Endothelial cell of hepatic sinusoid (primary cell): ENCODE measurements around the gene KIRREL3.

Experiments used
- in situ Hi-C: cut with HindIII; loops from 2 replicates; pipeline ENCODE4 v1.10.0; 2017; ENCODE audit warnings: low sequenced_read_pairs

Gene KIRREL3

DNA sequence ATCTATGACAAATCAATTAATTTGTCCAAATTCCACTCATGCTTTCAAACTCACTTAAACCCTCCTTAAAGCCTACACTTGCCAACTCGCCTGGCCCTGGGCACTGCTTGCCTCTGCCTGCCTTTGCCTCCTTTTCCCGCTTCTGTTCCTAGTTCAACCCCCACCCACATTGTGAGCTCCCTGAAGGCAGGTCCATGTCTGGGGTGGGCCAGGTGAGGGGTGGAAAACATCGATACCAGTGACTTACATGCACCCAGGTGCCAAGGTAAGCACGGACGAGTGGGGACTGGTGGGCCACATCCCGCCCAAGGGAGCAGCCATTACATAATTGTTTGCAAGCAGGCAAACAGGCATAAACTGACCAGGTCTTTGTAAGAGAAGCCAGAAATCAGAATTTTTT, 498.9 kb downstream of the KIRREL3 start:
- in situ Hi-C loops, result no loop called here

- in situ Hi-C loops, result no loop called here
Observed at GRCh38 chr11:126500981-126501380, 499.6 kb downstream of the KIRREL3 start.

GRCh38 chr11:126499131-126499752, 501.3 kb downstream of the KIRREL3 start:
- in situ Hi-C loops, result no loop called here

GRCh38 chr11:126498281-126498680, 502.3 kb downstream of the KIRREL3 start:
- in situ Hi-C loops, result no loop called here

DNA sequence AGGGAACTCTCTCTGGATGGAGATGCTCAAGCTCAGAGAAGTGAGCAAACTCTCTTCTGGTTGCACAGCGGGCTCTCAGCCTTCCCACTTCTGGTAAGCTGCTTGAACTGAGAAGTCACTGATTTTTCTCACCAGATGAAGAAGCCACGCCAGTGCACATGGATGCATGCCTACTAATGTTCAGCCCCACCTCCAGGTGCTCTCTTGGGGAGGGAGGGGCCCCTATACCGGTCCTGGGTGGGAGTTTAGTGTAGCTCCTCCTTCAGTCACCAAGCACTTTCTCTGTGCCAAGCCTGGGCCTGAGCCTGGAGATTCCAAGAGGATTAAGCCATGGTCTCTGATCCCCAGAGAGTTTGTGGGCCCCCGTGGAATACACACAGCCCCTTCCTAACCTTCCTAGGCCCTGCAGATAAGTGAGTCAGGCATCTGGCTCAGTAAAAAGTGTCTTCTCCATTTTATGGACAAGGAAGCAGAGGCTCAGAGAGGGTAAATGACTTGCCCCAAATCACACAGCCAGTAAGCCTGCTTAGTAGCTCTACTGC, 502.9 kb downstream of the KIRREL3 start:
- in situ Hi-C loops, result no loop called here

GRCh38 chr11:126496576-126497337, 503.8 kb downstream of the KIRREL3 start:
- in situ Hi-C loops, result no loop called here

- in situ Hi-C loops, result no loop called here
Observed at GRCh38 chr11:126495281-126496220, 505.0 kb downstream of the KIRREL3 start.

DNA sequence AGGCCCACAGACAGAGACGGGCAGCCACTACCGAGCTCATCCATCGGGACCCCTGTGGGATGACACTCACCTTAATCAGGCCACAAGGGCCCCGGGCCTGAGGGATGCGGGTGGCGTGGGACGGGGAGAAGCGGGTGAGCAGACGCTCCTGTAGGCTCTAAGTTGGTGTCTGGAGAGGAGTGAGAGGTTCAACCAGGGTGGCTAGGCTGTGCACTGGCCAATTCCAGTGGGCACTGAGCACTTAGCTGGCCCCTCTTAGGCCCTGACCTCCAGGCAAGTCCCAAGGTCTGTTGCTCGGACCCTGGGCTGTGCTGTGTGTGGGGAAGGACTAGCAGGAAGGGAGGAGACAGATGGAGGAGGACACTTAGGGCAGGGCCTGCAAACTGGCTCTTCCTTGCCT, 505.7 kb downstream of the KIRREL3 start:
- in situ Hi-C loops, result no loop called here

- in situ Hi-C loops, result no loop called here
Observed at GRCh38 chr11:126492331-126493082, 508.1 kb downstream of the KIRREL3 start.

- in situ Hi-C loops, result no loop called here
Observed at GRCh38 chr11:126491092-126491491, 509.5 kb downstream of the KIRREL3 start.

GRCh38 chr11:126489836-126490660, 510.5 kb downstream of the KIRREL3 start:
- in situ Hi-C loops, result no loop called here

- in situ Hi-C loops, result no loop called here
Observed at GRCh38 chr11:126488591-126489370, 511.8 kb downstream of the KIRREL3 start.

GRCh38 chr11:126487711-126488110, 512.9 kb downstream of the KIRREL3 start:
- in situ Hi-C loops, result no loop called here

- in situ Hi-C loops, result no loop called here
Observed at GRCh38 chr11:126485986-126486635, 514.5 kb downstream of the KIRREL3 start.

GRCh38 chr11:126485021-126485792, 515.4 kb downstream of the KIRREL3 start:
- in situ Hi-C loops, result no loop called here

DNA sequence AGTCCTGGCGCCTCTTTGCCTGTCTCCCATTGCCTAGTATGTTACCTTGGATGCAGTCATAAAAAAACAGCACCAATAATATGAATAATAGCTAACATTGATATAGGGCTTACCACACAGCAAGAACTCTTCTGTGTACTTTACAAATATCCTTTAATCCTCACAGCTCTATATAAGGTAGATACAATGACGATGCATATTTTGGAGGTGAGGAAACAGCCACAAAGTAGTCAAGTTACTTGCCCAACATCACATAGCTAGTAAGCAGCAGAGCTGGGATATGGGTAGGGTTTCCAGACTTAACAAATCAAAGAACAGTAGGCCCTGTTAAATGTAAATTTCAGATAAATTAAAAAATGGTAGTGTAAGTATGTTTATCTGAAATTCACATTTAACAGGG, 516.3 kb downstream of the KIRREL3 start:
- in situ Hi-C loops, result no loop called here

DNA sequence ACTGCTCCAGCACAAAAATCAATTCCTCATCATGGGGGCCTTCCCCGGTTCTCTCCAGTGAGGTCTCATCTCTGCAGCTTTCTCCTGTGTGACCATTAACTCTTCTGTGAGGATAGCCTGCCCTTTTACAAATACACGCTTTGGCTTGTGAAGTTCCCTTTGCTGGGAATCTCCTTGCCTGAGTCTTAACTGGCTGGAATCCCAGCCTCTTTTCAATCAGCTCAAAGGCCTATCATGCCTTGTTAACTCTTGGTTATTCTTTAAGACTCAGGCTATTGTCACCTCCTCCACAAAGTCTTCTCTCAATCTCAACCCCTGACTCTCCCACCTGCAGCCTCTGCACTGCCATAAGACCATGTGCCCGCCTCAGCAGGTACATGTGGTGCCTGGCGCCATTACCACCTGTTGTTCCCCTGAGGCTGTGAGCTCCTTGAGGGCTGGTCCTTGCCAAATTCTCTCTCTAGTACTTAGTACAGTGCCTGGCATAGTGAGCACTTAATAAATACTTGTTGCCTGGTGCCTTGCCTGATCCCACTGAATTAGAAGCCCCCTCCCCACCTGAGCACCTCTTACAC, 516.9 kb downstream of the KIRREL3 start:
- in situ Hi-C loops, result no loop called here
